GM21619 (cell line): ENCODE measurements around the gene MITF.
"Not testable (repeated sequence)": the region's sequence is repeated elsewhere in the genome, so short reads cannot be mapped to it uniquely, and the experiment has no call there.

Experiments used
- ATAC-seq: cut with Tn5 transposase; IDR thresholded peaks from one replicate; pipeline ENCODE4 v1.9.1; 2021; ENCODE audit not compliant: unreplicated experiment

Gene MITF

DNA sequence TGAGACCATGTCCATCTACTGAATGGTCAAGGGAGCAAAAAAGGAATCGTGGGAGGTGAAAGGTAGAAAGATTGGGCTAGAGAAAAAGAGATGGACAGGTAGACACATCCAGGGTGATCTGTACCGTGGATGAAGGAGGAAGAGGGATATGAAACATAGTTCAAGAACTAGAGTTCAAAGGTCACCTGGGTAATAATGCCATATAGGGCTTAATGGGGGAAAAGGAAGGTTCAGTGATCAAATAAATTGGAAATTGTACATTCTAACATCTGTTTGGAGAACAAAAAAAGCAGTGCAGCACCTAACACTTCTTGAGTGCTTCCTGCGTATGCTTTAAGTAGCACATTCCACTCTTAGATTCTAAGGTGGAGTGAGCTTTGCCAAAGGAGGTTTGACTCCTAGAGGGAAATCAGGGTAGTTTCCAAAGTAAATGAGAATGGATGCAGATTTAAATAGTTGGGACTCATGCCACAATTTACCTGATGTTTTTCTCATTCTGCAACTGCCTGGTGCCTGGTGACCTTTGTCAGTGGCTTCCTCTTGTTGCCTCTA, 46.6 kb downstream of the MITF start:
- ATAC-seq = no peak

- ATAC-seq = no peak
Observed at GRCh38 chr3:69786854-69787253, 47.6 kb downstream of the MITF start.

GRCh38 chr3:69787436-69788168, 48.3 kb downstream of the MITF start:
- ATAC-seq = no peak

- no peak for ATAC-seq
Observed at GRCh38 chr3:69791106-69791505, 51.8 kb downstream of the MITF start.

GRCh38 chr3:69791919-69792399, 52.7 kb downstream of the MITF start:
- no peak for ATAC-seq

GRCh38 chr3:69796126-69796525, 56.9 kb downstream of the MITF start:
- ATAC-seq = not testable (repeated sequence)

GRCh38 chr3:69803681-69804270, 64.5 kb downstream of the MITF start:
- ATAC-seq = no peak

GRCh38 chr3:69805491-69805890, 66.2 kb downstream of the MITF start:
- ATAC-seq = no peak

GRCh38 chr3:69806735-69807438, 67.6 kb downstream of the MITF start:
- ATAC-seq = no peak

DNA sequence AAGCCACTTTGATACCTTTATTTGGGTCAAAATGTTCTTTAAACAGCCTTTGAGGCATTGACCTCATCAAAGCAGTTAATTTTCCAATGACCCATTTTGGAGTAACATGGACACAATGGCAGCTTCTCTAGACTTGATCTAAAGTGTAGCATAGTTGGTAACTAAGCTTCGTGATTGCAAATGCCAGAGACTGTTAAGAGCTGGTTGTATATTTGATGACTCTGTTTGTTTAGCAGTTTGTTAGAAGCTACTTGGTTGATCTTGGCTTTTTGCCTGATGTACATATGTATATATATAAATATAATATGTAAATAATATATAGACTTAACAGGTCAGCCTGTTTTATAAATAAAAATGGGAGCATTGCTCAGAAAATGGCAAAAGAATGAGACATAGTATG, 68.4 kb downstream of the MITF start:
- no peak for ATAC-seq

GRCh38 chr3:69809076-69809835, 70.0 kb downstream of the MITF start:
- ATAC-seq = no peak

DNA sequence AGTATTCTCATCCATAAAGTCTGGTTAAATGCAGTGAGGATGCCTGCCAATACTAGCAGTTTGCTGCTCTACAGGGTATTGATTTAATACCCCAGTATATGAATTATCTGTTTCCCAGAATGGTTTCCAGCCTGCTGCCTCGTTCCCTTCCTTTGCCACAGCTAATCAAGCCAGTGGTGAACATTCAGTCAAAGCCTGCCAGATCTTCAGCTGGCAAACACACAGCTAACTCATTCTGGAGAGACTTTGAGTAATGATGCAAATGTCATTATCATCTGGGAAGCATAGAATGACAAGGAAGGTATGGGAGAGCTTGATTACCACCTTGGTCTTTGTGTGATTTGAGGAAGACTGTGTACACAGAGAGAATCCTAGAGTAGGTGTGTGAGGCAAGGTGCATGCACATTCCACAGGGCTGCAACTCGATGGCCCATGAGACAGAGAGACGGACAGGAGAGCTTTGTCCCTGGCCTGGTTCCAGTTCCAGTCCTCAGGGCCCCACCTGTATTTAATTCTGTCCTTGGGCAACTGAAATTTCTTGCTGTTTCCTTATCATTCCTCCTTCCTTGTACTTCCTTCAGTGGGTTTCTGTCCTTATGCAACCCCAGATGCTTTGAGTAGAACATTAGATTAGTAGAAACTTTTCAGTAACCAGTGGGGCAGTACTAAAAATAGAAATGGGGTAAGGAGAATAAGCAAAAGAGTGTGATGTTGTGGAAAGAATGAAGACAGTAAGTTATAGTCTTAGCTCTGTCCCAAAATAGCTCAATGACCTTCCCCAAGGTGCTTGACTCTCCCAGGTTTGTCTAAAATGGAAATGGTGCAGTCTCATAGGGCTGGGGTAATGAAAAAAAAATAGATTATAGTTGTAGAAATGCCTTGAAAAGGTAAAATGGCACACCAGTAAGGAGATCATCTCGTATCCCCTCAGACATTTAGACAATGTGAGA, 72.5 kb downstream of the MITF start:
- ATAC-seq = no peak

GRCh38 chr3:69815970-69816369, 76.7 kb downstream of the MITF start:
- no peak for ATAC-seq

GRCh38 chr3:69817988-69818387, 78.7 kb downstream of the MITF start:
- ATAC-seq = no peak

DNA sequence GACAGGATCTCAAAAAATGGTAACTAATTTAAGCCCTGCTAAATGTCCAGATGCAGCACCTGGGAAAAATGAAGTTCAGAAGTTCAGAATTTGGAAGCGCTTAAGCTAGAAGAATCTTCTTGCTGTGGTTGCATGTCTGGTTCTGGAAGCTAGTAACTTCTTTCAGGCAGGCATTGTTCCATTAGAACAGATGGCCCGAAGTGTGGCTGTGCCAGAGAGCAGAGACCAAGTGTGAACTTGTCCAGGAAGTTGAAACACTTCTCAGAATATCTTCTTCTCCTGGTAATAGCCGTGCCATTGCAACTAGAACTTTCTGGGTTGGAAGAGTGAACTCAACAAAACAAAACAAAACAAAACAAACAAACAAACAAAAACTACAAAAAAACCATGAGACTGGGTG, 80.0 kb downstream of the MITF start:
- ATAC-seq = no peak

GRCh38 chr3:69821133-69821532, 81.9 kb downstream of the MITF start:
- no peak for ATAC-seq

- no peak for ATAC-seq
Observed at GRCh38 chr3:69823743-69824142, 84.5 kb downstream of the MITF start.

GRCh38 chr3:69825446-69825845, 86.2 kb downstream of the MITF start:
- ATAC-seq = no peak

- no peak for ATAC-seq
Observed at GRCh38 chr3:69827127-69827526, 87.9 kb downstream of the MITF start.

- ATAC-seq = no peak
Observed at GRCh38 chr3:69828817-69829216, 89.6 kb downstream of the MITF start.
